GM19240 (cell line): ENCODE data around the gene SULF2.
A peak's percentile ranks its signal among the peaks of the same experiment; 100 is the strongest.
"Not testable (repeated sequence)": the region's sequence is repeated elsewhere in the genome, so short reads cannot be mapped to it uniquely, and the experiment has no call there.

Experiments
- DNase-seq: peaks from one replicate; pipeline ENCODE4 v3.0.0; 2011; ENCODE audit warnings: low spot score; ENCODE audit not compliant: insufficient read length

The SULF2 gene

GRCh38 chr20:47804972-47805371 is 19.7 kb upstream of the SULF2 start:
- DNase-seq: not testable (repeated sequence)

GRCh38 chr20:47804224-47804825 is 19.0 kb upstream of the SULF2 start:
- not testable (repeated sequence) for DNase-seq

GRCh38 chr20:47802975-47803374 is 17.7 kb upstream of the SULF2 start:
- no peak for DNase-seq

GRCh38 chr20:47802226-47802920 is 17.1 kb upstream of the SULF2 start:
- no peak for DNase-seq

- no peak for DNase-seq
These were observed 16.5 kb upstream of the SULF2 start for GRCh38 chr20:47801759-47802158.

GRCh38 chr20:47801079-47801478 is 15.8 kb upstream of the SULF2 start:
- DNase-seq: no peak

- no peak for DNase-seq
These were observed 15.3 kb upstream of the SULF2 start for GRCh38 chr20:47800623-47801022.

- DNase-seq: no peak
These were observed 13.9 kb upstream of the SULF2 start for GRCh38 chr20:47799116-47799715.

- DNase-seq: no peak
These were observed 11.7 kb upstream of the SULF2 start for GRCh38 chr20:47796971-47797370.

- DNase-seq: no peak
These were observed 10.1 kb upstream of the SULF2 start for GRCh38 chr20:47795214-47795907.

- DNase-seq: not testable (repeated sequence)
These were observed 9.0 kb upstream of the SULF2 start for GRCh38 chr20:47794264-47794663.

GRCh38 chr20:47792021-47792618 is 6.8 kb upstream of the SULF2 start:
- no peak for DNase-seq

- no peak for DNase-seq
These were observed 5.9 kb upstream of the SULF2 start for GRCh38 chr20:47791084-47791599.

GRCh38 chr20:47790580-47790965 is 5.3 kb upstream of the SULF2 start:
- no peak for DNase-seq

GRCh38 chr20:47789764-47790579 is 4.7 kb upstream of the SULF2 start:
- no peak for DNase-seq

GRCh38 chr20:47789081-47789763 is 3.9 kb upstream of the SULF2 start:
- no peak for DNase-seq

- no peak for DNase-seq
These were observed 3.4 kb upstream of the SULF2 start for GRCh38 chr20:47788741-47789080.

- DNase-seq: no peak
These were observed 1.5 kb upstream of the SULF2 start for GRCh38 chr20:47786765-47787107.

- peak; percentile 26 for DNase-seq
These were observed 828 bp upstream of the SULF2 start for GRCh38 chr20:47785854-47786764.
